GM19193 (cell line): ENCODE measurements around the gene HYAL2.

Experiments
- POLR2A ChIP-seq: IDR thresholded peaks from 4 replicates; pipeline ENCODE4 v1.6.1; 2011; ENCODE audit not compliant: insufficient read depth, insufficient read length; ENCODE audit errors: extremely low read depth

Gene HYAL2

GRCh38 chr3:50268276-50268675, 54.3 kb downstream of the HYAL2 start:
- no peak for TF ChIP-seq POLR2A
